ENCODE data around the gene PPP2R2D.

PPP2R2D gene

GRCh38 chr10:131900350-131901152 lies at the start of gene PPP2R2D:
Gene PPP2R2D, plus strand, starts transcription at chr10:131901008. Its CDS starts 141 bp downstream, at chr10:131901149.
- peaks cover 40% of the 10 kb centered on the region for H3K79me2 ChIP-seq (ENCODE audit: insufficient read depth, low read depth)
- H3K27me3 ChIP-seq (ENCODE audit: insufficient read depth, low read depth): peaks cover 19% of the 10 kb centered on the region
- H3K27ac ChIP-seq: peak within 1 kb of the TSS; percentile 66
- H2AFZ ChIP-seq (ENCODE audit: low read depth): peak within 1 kb of the TSS; percentile 75
- no peak within 1 kb of the TSS for H3K4me3 ChIP-seq (IDR thresholded peaks at IDR 0.05; ENCODE audit: insufficient read depth, low read depth, low read length)
- no peaks in the 10 kb centered on the region for H3K36me3 ChIP-seq (ENCODE audit: insufficient read depth)
- H3K9ac ChIP-seq: peak within 1 kb of the TSS; percentile 86
- peaks cover 42% of the 10 kb centered on the region for H3K4me1 ChIP-seq (ENCODE audit: low read depth, poor library complexity, severe bottlenecking)
- H4K20me1 ChIP-seq (ENCODE audit: insufficient read depth): no peaks in the 10 kb centered on the region
- peak within 1 kb of the TSS; percentile 80 for H3K4me2 ChIP-seq
- TF ChIP-seq CTCF (conservative IDR thresholded peaks at IDR 0.05; ENCODE audit: low read depth, low read length): no peak

GRCh38 chr10:131851346-131851745 lies 49.5 kb upstream of the PPP2R2D start:
- Histone ChIP-seq H3K9ac (no peak overlapping the region), H4K20me1 (ENCODE audit: insufficient read depth) (no peaks in the 10 kb centered on the region), H3K4me2 (no peak overlapping the region), H3K27ac (no peak overlapping the region), H3K27me3 (ENCODE audit: insufficient read depth, low read depth) (peaks cover 7% of the 10 kb centered on the region), H3K36me3 (ENCODE audit: insufficient read depth) (no peaks in the 10 kb centered on the region), H2AFZ (ENCODE audit: low read depth) (no peak overlapping the region), H3K4me1 (ENCODE audit: low read depth, poor library complexity, severe bottlenecking) (no peaks in the 10 kb centered on the region), H3K79me2 (ENCODE audit: insufficient read depth, low read depth) (no peaks in the 10 kb centered on the region), H3K4me3 (IDR thresholded peaks at IDR 0.05; ENCODE audit: insufficient read depth, low read depth, low read length) (no peak overlapping the region)
- no peak for TF ChIP-seq CTCF (conservative IDR thresholded peaks at IDR 0.05; ENCODE audit: low read depth, low read length)

- H4K20me1 ChIP-seq (ENCODE audit: insufficient read depth): no peaks in the 10 kb centered on the region
- no peak overlapping the region for H2AFZ ChIP-seq (ENCODE audit: low read depth)
- H3K9ac ChIP-seq: no peak overlapping the region
- no peak overlapping the region for H3K27ac ChIP-seq
- no peaks in the 10 kb centered on the region for H3K36me3 ChIP-seq (ENCODE audit: insufficient read depth)
- no peak for TF ChIP-seq CTCF (conservative IDR thresholded peaks at IDR 0.05; ENCODE audit: low read depth, low read length)
- H3K4me2 ChIP-seq: no peak overlapping the region
- peaks cover 7% of the 10 kb centered on the region for H3K27me3 ChIP-seq (ENCODE audit: insufficient read depth, low read depth)
- no peaks in the 10 kb centered on the region for H3K79me2 ChIP-seq (ENCODE audit: insufficient read depth, low read depth)
- H3K4me1 ChIP-seq (ENCODE audit: low read depth, poor library complexity, severe bottlenecking): no peaks in the 10 kb centered on the region
- no peak overlapping the region for H3K4me3 ChIP-seq (IDR thresholded peaks at IDR 0.05; ENCODE audit: insufficient read depth, low read depth, low read length)
Measured at GRCh38 chr10:131852176-131852822, 48.5 kb upstream of the PPP2R2D start.

GRCh38 chr10:131852823-131853609 lies 47.8 kb upstream of the PPP2R2D start:
- no peak overlapping the region for H3K4me3 ChIP-seq (IDR thresholded peaks at IDR 0.05; ENCODE audit: insufficient read depth, low read depth, low read length)
- peaks cover 7% of the 10 kb centered on the region for H3K27me3 ChIP-seq (ENCODE audit: insufficient read depth, low read depth)
- no peak overlapping the region for H3K27ac ChIP-seq
- H3K36me3 ChIP-seq (ENCODE audit: insufficient read depth): no peaks in the 10 kb centered on the region
- no peak overlapping the region for H3K9ac ChIP-seq
- no peak for TF ChIP-seq CTCF (conservative IDR thresholded peaks at IDR 0.05; ENCODE audit: low read depth, low read length)
- no peaks in the 10 kb centered on the region for H4K20me1 ChIP-seq (ENCODE audit: insufficient read depth)
- H2AFZ ChIP-seq (ENCODE audit: low read depth): no peak overlapping the region
- no peaks in the 10 kb centered on the region for H3K4me1 ChIP-seq (ENCODE audit: low read depth, poor library complexity, severe bottlenecking)
- no peaks in the 10 kb centered on the region for H3K79me2 ChIP-seq (ENCODE audit: insufficient read depth, low read depth)
- no peak overlapping the region for H3K4me2 ChIP-seq
